Kidney epithelial cell (primary cell): ENCODE results near the gene UBE3D. TPM values are rescaled to one million over a fixed set of nuclear protein-coding genes. Genes with fewer than 3 reads are reported as not detected.

ENCODE experiments used
- DNase-seq: peaks from one replicate; pipeline ENCODE4 v3.0.0-alpha.2; 2010; ENCODE audit warnings: low read depth
- H3K27me3 ChIP-seq: 2 replicates; pipeline ENCODE4 v1.6.0; 2011; ENCODE audit warnings: low read length; ENCODE audit not compliant: control insufficient read depth, insufficient read depth
- H3K36me3 ChIP-seq: 2 replicates; pipeline ENCODE4 v1.5.1; 2011; ENCODE audit warnings: low read length; ENCODE audit not compliant: control insufficient read depth, insufficient read depth
- H3K4me3 ChIP-seq: 2 replicates; pipeline ENCODE4 v1.5.1; 2011; ENCODE audit warnings: low read depth, mild to moderate bottlenecking, control low read depth, low read length
- CTCF ChIP-seq: IDR thresholded peaks from 2 replicates; pipeline ENCODE4 v1.5.1; 2011; ENCODE audit warnings: mild to moderate bottlenecking, moderate library complexity, low read length, control low read depth, inconsistent platforms; ENCODE audit not compliant: insufficient read depth, poor library complexity, severe bottlenecking
- total RNA-seq: library from RNA; depleted of rRNA; stranded (reverse); fragments of >200 nt; gene quantifications from 2 replicates; pipeline ENCODE4 v1.2.3, GENCODE V29; 2015

UBE3D gene
- total RNA-seq, 1 donor from 2014 or later, result 11.6 TPM

GRCh38 chr6:82970839-82971238, 94.8 kb downstream of the UBE3D start:
- Histone ChIP-seq H3K36me3 (no peaks in the 10 kb centered on the region), H3K27me3 (no peaks in the 10 kb centered on the region), H3K4me3 (no peak overlapping the region)
- TF ChIP-seq CTCF, result no peak
- DNase-seq, result no peak

GRCh38 chr6:82968708-82969107, 96.9 kb downstream of the UBE3D start:
- no peaks in the 10 kb centered on the region for H3K27me3 ChIP-seq
- no peak for DNase-seq
- H3K4me3 ChIP-seq, result no peak overlapping the region
- H3K36me3 ChIP-seq, result no peaks in the 10 kb centered on the region
- TF ChIP-seq CTCF, result no peak

- Histone ChIP-seq H3K27me3 (no peaks in the 10 kb centered on the region), H3K4me3 (no peak overlapping the region), H3K36me3 (no peaks in the 10 kb centered on the region)
- no peak for DNase-seq
- TF ChIP-seq CTCF, result no peak
Observed at GRCh38 chr6:82963191-82963925, 102.3 kb downstream of the UBE3D start.

- TF ChIP-seq CTCF, result no peak
- Histone ChIP-seq H3K27me3 (no peaks in the 10 kb centered on the region), H3K4me3 (no peak overlapping the region), H3K36me3 (no peaks in the 10 kb centered on the region)
- DNase-seq, result no peak
Observed at GRCh38 chr6:82959385-82959941, 106.2 kb downstream of the UBE3D start.

GRCh38 chr6:82958551-82958950, 107.1 kb downstream of the UBE3D start:
- H3K27me3 ChIP-seq, result no peaks in the 10 kb centered on the region
- no peak for DNase-seq
- TF ChIP-seq CTCF, result no peak
- no peak overlapping the region for H3K4me3 ChIP-seq
- H3K36me3 ChIP-seq, result no peaks in the 10 kb centered on the region

GRCh38 chr6:82957868-82958245, 107.8 kb downstream of the UBE3D start:
- DNase-seq, result no peak

More at GRCh38 chr6:82957868-82958245, 107.8 kb downstream of the UBE3D start:
- Histone ChIP-seq H3K4me3 (no peak overlapping the region), H3K36me3 (no peaks in the 10 kb centered on the region), H3K27me3 (no peaks in the 10 kb centered on the region)
- no peak for TF ChIP-seq CTCF
